Trophoblast cell (in vitro differentiated cells and primary cell): ENCODE data around the gene TAF4B.

ENCODE experiments used
- DNase-seq, 2 donors: peaks; one replicate each; pipeline ENCODE4 v3.0.0-alpha.2; 2016
- H2AFZ ChIP-seq: 2 replicates; pipeline ENCODE4 v1.6.1; 2013; ENCODE audit warnings: low read length, moderate library complexity, mild to moderate bottlenecking; ENCODE audit not compliant: insufficient read depth, poor library complexity
- H2AK5ac ChIP-seq: 2 replicates; pipeline ENCODE4 v1.6.1; 2013; ENCODE audit warnings: mild to moderate bottlenecking, low read length
- H2BK120ac ChIP-seq: 2 replicates; pipeline ENCODE4 v1.6.1; 2013; ENCODE audit warnings: low read length, mild to moderate bottlenecking, moderate library complexity; ENCODE audit not compliant: insufficient read depth, poor library complexity
- H2BK12ac ChIP-seq: 2 replicates; pipeline ENCODE4 v1.6.1; 2013; ENCODE audit warnings: mild to moderate bottlenecking, low read length, moderate library complexity
- H2BK5ac ChIP-seq: 2 replicates; pipeline ENCODE4 v1.6.1; 2013; ENCODE audit warnings: low read length, low read depth, moderate library complexity, mild to moderate bottlenecking; ENCODE audit not compliant: poor library complexity
- H3K14ac ChIP-seq: 2 replicates; pipeline ENCODE4 v1.6.1; 2013; ENCODE audit warnings: mild to moderate bottlenecking, low read length
- H3K18ac ChIP-seq: 2 replicates; pipeline ENCODE4 v1.6.1; 2013; ENCODE audit warnings: mild to moderate bottlenecking, low read length
- H3K23ac ChIP-seq: 2 replicates; pipeline ENCODE4 v1.6.1; 2013; ENCODE audit warnings: low read length
- H3K27ac ChIP-seq: 2 replicates; pipeline ENCODE4 v1.5.1; 2013; ENCODE audit warnings: low read depth, mild to moderate bottlenecking, inconsistent platforms, low read length, moderate library complexity
- H3K27me3 ChIP-seq: 2 replicates; pipeline ENCODE4 v1.6.1; 2013; ENCODE audit warnings: inconsistent platforms, mild to moderate bottlenecking, low read length, moderate library complexity; ENCODE audit not compliant: insufficient read depth
- H3K36me3 ChIP-seq, 2 experiments: 1 replicate in 1 of 2; 2 replicates in 1 of 2; pipeline ENCODE4 v1.6.1; 2013; ENCODE audit warnings: low read length in 2 of 2, mild to moderate bottlenecking in 2 of 2, moderate library complexity in 1 of 2; ENCODE audit not compliant: insufficient read depth in 2 of 2, control insufficient read depth in 1 of 2
- H3K4ac ChIP-seq: 2 replicates; pipeline ENCODE4 v1.6.1; 2013; ENCODE audit warnings: low read depth, mild to moderate bottlenecking, low read length, moderate library complexity
- H3K4me1 ChIP-seq, 2 experiments: 1 replicate in 1 of 2; 2 replicates in 1 of 2; pipeline ENCODE4 v1.6.1; 2013; ENCODE audit warnings: low read length in 2 of 2, mild to moderate bottlenecking in 2 of 2, moderate library complexity in 1 of 2; ENCODE audit not compliant: insufficient read depth in 2 of 2, control insufficient read depth in 1 of 2
- H3K4me2 ChIP-seq: 2 replicates; pipeline ENCODE4 v1.6.1; 2013; ENCODE audit warnings: inconsistent platforms, mild to moderate bottlenecking, low read length, moderate library complexity
- H3K4me3 ChIP-seq: 2 replicates; pipeline ENCODE4 v1.5.1; 2013; ENCODE audit warnings: mild to moderate bottlenecking, low read depth, low read length, inconsistent platforms
- H3K79me1 ChIP-seq: one replicate; pipeline ENCODE4 v1.6.1; 2013; ENCODE audit warnings: low read length
- H3K79me2 ChIP-seq: 2 replicates; pipeline ENCODE4 v1.6.1; 2013; ENCODE audit warnings: low read length, mild to moderate bottlenecking; ENCODE audit not compliant: control insufficient read depth, insufficient read depth, poor library complexity
- H3K9ac ChIP-seq: 2 replicates; pipeline ENCODE4 v1.6.1; 2013; ENCODE audit warnings: mild to moderate bottlenecking, low read length
- H3K9me3 ChIP-seq: 2 replicates; pipeline ENCODE4 v1.6.1; 2013; ENCODE audit warnings: low read depth, mild to moderate bottlenecking, control low read depth, inconsistent platforms, low read length; ENCODE audit not compliant: insufficient read depth
- H4K12ac ChIP-seq: 2 replicates; pipeline ENCODE4 v1.6.1; 2013; ENCODE audit warnings: low read depth, mild to moderate bottlenecking, low read length, moderate library complexity
- H4K8ac ChIP-seq: 2 replicates; pipeline ENCODE4 v1.6.1; 2013; ENCODE audit warnings: low read depth, mild to moderate bottlenecking, low read length, moderate library complexity
- H4K91ac ChIP-seq: one replicate; pipeline ENCODE4 v1.6.1; 2013; ENCODE audit warnings: low read depth, mild to moderate bottlenecking, low read length, moderate library complexity
- WGBS: extraction: QIAGEN DNeasy Blood & Tissue Kit; methylation state at CpG from one replicate; pipeline ENCODE4 v1.1.7; 2013; ENCODE audit warnings: missing lambda C conversion rate; ENCODE audit not compliant: insufficient read length, insufficient coverage; ENCODE audit errors: extremely low coverage; 5-methylcytosine and 5-hydroxymethylcytosine counted together

The TAF4B gene

DNA sequence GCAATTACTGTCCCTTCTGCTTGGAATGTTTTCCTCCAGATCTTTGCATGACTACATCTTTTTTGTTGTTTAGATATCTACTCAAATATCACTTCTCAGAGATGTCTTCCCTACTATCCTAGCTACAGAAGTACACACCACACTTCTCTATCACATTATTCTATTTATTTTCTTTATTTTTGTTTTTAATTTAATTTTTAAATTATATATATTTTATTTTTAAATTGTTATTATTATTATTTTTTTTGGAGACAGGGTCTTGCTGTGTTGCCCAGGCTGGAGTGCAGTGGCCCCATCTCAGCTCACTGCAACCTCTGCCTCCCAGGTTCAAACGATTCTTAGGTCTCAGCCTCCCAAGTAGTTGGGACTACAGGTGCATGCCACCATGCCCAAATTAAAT is 106.7 kb downstream of the TAF4B start:
- Histone ChIP-seq H3K18ac (no peak overlapping the region), H3K4me2 (no peak overlapping the region), H4K8ac (no peak overlapping the region), H2AFZ (no peak overlapping the region), H3K23ac (no peak overlapping the region), H3K79me1 (no peaks in the 10 kb centered on the region), H4K12ac (no peak overlapping the region), H3K9ac (no peak overlapping the region), H4K91ac (no peak overlapping the region), H3K4me3 (no peak overlapping the region), H2BK120ac (no peak overlapping the region), H3K9me3 (no peaks in the 10 kb centered on the region), H3K4me1 (no peaks in the 10 kb centered on the region), H2BK12ac (no peak overlapping the region), H3K79me2 (no peaks in the 10 kb centered on the region), H3K36me3 (no peaks in the 10 kb centered on the region), H3K14ac (no peak overlapping the region), H3K27me3 (no peaks in the 10 kb centered on the region), H3K4ac (no peak overlapping the region), H2AK5ac (no peak overlapping the region), H3K27ac (no peak overlapping the region), H2BK5ac (no peak overlapping the region)
- WGBS: no CpG with 5 or more reads among the region's 1 CpG
- no peak for DNase-seq

GRCh38 chr18:26335156-26335555 is 108.9 kb downstream of the TAF4B start:
- Histone ChIP-seq H3K79me2 (no peaks in the 10 kb centered on the region), H3K9ac (no peak overlapping the region), H3K14ac (no peak overlapping the region), H3K4me1 (peaks cover 0 to 2% of the 10 kb centered on the region in 2 experiments), H3K23ac (no peak overlapping the region), H2AFZ (no peak overlapping the region), H4K12ac (no peak overlapping the region), H3K79me1 (no peaks in the 10 kb centered on the region), H2BK12ac (no peak overlapping the region), H3K36me3 (no peaks in the 10 kb centered on the region), H3K4ac (no peak overlapping the region), H3K27me3 (no peaks in the 10 kb centered on the region), H4K8ac (no peak overlapping the region), H4K91ac (no peak overlapping the region), H3K27ac (peak overlapping the region; percentile 6), H3K9me3 (no peaks in the 10 kb centered on the region), H2BK5ac (no peak overlapping the region), H2BK120ac (no peak overlapping the region), H3K4me2 (no peak overlapping the region), H3K4me3 (no peak overlapping the region), H2AK5ac (no peak overlapping the region), H3K18ac (no peak overlapping the region)
- no peak for DNase-seq
- WGBS: no CpG with 5 or more reads among the region's 2 CpGs

GRCh38 chr18:26335571-26336487 is 109.6 kb downstream of the TAF4B start:
- Histone ChIP-seq H2AFZ (no peak overlapping the region), H3K23ac (no peak overlapping the region), H4K12ac (no peak overlapping the region), H2BK5ac (no peak overlapping the region), H2BK120ac (no peak overlapping the region), H3K9ac (no peak overlapping the region), H3K4me1 (peaks cover 0 to 2% of the 10 kb centered on the region in 2 experiments), H3K79me2 (no peaks in the 10 kb centered on the region), H4K8ac (no peak overlapping the region), H3K4ac (no peak overlapping the region), H3K4me2 (no peak overlapping the region), H3K27ac (no peak overlapping the region), H3K4me3 (no peak overlapping the region), H2BK12ac (no peak overlapping the region), H3K9me3 (no peaks in the 10 kb centered on the region), H3K27me3 (no peaks in the 10 kb centered on the region), H3K36me3 (no peaks in the 10 kb centered on the region), H2AK5ac (no peak overlapping the region), H3K79me1 (no peaks in the 10 kb centered on the region), H4K91ac (no peak overlapping the region), H3K18ac (no peak overlapping the region), H3K14ac (no peak overlapping the region)
- WGBS: no CpG with 5 or more reads among the region's 4 CpGs
- no peak for DNase-seq

GRCh38 chr18:26336572-26336971 is 110.3 kb downstream of the TAF4B start:
- Histone ChIP-seq H3K4me2 (no peak overlapping the region), H3K36me3 (no peaks in the 10 kb centered on the region), H3K18ac (no peak overlapping the region), H4K12ac (no peak overlapping the region), H2AK5ac (no peak overlapping the region), H3K4me3 (no peak overlapping the region), H3K4ac (no peak overlapping the region), H3K9me3 (no peaks in the 10 kb centered on the region), H2BK5ac (no peak overlapping the region), H2AFZ (no peak overlapping the region), H3K27ac (no peak overlapping the region), H3K79me1 (no peaks in the 10 kb centered on the region), H3K4me1 (peaks cover 0 to 2% of the 10 kb centered on the region in 2 experiments), H3K9ac (no peak overlapping the region), H3K79me2 (no peaks in the 10 kb centered on the region), H3K23ac (no peak overlapping the region), H3K14ac (no peak overlapping the region), H2BK120ac (no peak overlapping the region), H4K91ac (no peak overlapping the region), H3K27me3 (no peaks in the 10 kb centered on the region), H4K8ac (no peak overlapping the region), H2BK12ac (no peak overlapping the region)
- no peak for DNase-seq
- WGBS: no CpG with 5 or more reads among the region's 1 CpG
